Gastroesophageal sphincter (tissue), 3 donors: ENCODE data around the gene PAX4.

Experiments
- POLR2A ChIP-seq, 2 donors: fragments of 450-650 bp; IDR thresholded peaks; one replicate each; pipeline ENCODE4 v1.6.1; 2017; ENCODE audit warnings: antibody characterized with exemption in 2 of 2, mild to moderate bottlenecking in 2 of 2, moderate library complexity in 1 of 2
- TF ChIP-seq, protein P1 (sequence below), 4 experiments: fragments of 200-600 bp in 2 of 4; fragments of 450-650 bp in 2 of 4; sonication (generic) in 1 of 4; IDR thresholded peaks; one replicate each; pipeline ENCODE4 v1.5.1; 2017 to 2019; ENCODE audit warnings: antibody characterized with exemption in 4 of 4, mild to moderate bottlenecking in 2 of 4, moderate library complexity in 2 of 4

DNA sequence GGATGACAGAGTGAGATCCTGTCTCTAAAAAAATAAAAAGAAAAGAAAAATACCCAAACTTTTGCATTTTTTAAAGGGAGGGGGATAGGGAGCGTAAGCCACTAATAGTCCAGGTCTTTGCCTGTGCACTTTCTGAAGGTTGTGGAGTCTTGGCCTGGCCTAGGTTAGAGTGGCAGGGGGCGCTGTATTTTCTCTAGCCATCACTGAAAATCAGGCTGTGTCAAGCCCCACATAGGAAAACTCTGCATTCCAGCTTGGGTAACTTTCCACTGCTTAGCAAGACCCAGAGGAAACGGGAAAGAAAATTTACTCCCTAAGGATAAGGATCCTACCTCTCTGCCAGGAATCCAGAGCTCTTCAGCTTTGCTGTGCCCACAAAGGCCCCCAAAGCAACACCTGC is 10.5 kb upstream of the PAX4 start:
- TF ChIP-seq, protein P1, sequence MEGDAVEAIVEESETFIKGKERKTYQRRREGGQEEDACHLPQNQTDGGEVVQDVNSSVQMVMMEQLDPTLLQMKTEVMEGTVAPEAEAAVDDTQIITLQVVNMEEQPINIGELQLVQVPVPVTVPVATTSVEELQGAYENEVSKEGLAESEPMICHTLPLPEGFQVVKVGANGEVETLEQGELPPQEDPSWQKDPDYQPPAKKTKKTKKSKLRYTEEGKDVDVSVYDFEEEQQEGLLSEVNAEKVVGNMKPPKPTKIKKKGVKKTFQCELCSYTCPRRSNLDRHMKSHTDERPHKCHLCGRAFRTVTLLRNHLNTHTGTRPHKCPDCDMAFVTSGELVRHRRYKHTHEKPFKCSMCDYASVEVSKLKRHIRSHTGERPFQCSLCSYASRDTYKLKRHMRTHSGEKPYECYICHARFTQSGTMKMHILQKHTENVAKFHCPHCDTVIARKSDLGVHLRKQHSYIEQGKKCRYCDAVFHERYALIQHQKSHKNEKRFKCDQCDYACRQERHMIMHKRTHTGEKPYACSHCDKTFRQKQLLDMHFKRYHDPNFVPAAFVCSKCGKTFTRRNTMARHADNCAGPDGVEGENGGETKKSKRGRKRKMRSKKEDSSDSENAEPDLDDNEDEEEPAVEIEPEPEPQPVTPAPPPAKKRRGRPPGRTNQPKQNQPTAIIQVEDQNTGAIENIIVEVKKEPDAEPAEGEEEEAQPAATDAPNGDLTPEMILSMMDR (IDR thresholded peaks at IDR 0.05): no peak
- TF ChIP-seq POLR2A (IDR thresholded peaks at IDR 0.05): no peak
